Effector memory CD8-positive, alpha-beta T cell (primary cell): Measurements from ENCODE around the gene RAP1GAP2.

ENCODE experiments used
- ATAC-seq: fragments of 150-1000 bp; cut with Tn5 transposase; replicated peaks from 2 replicates; pipeline ENCODE4 v1.10.0; 2021; ENCODE audit warnings: mild to moderate bottlenecking, moderate library complexity
- DNase-seq, 3 experiments: peaks; one replicate each; pipeline ENCODE4 v3.0.0; 2021
- H3K27ac Mint-ChIP-seq, 2 donors: one replicate each; pipeline ENCODE4 v1.8.0; 2022; ENCODE audit warnings: mild to moderate bottlenecking in 2 of 2, mixed read lengths in 2 of 2, moderate library complexity in 2 of 2
- H3K27me3 Mint-ChIP-seq, 2 donors: one replicate each; pipeline ENCODE4 v1.8.0; 2022; ENCODE audit warnings: mixed read lengths in 2 of 2
- H3K36me3 Mint-ChIP-seq: one replicate; pipeline ENCODE4 v1.8.0; 2022; ENCODE audit warnings: mild to moderate bottlenecking, moderate library complexity, mixed read lengths; ENCODE audit not compliant: insufficient read depth
- H3K4me1 Mint-ChIP-seq, 2 donors: one replicate each; pipeline ENCODE4 v1.8.0; 2022; ENCODE audit warnings: low read depth in 2 of 2, mixed read lengths in 2 of 2
- H3K4me3 Mint-ChIP-seq, 2 donors: one replicate each; pipeline ENCODE4 v1.8.0; 2022; ENCODE audit warnings: mild to moderate bottlenecking in 2 of 2, mixed read lengths in 2 of 2, moderate library complexity in 2 of 2
- H3K9me3 Mint-ChIP-seq, 2 donors: one replicate each; pipeline ENCODE4 v1.8.0; 2022; ENCODE audit warnings: mixed read lengths in 2 of 2

RAP1GAP2 gene

GRCh38 chr17:3015890-3016289, 219.7 kb downstream of the RAP1GAP2 start:
- Mint-ChIP-seq H3K9me3 (no peaks in the 10 kb centered on the region), H3K4me3 (no peak overlapping the region), H3K27ac (peak overlapping the region in 1 of 2 donors; percentile 63), H3K27me3 (no peaks in the 10 kb centered on the region), H3K36me3 (peaks cover 82% of the 10 kb centered on the region), H3K4me1 (peaks cover 1 to 3% of the 10 kb centered on the region in 2 donors)
- ATAC-seq (no peak), DNase-seq (no peak)

- no peak for ATAC-seq
These were observed 221.7 kb downstream of the RAP1GAP2 start for GRCh38 chr17:3017936-3018335.

GRCh38 chr17:3019761-3020160, 223.5 kb downstream of the RAP1GAP2 start:
- Mint-ChIP-seq H3K4me1 (peaks cover 6 to 11% of the 10 kb centered on the region in 2 donors), H3K4me3 (no peak overlapping the region), H3K9me3 (peaks cover 0 to 3% of the 10 kb centered on the region in 2 donors), H3K27ac (no peak overlapping the region), H3K27me3 (no peaks in the 10 kb centered on the region), H3K36me3 (peaks cover 57% of the 10 kb centered on the region)
- DNase-seq, result no peak
- no peak for ATAC-seq

More at GRCh38 chr17:3017936-3018335, 221.7 kb downstream of the RAP1GAP2 start:
- H3K9me3 Mint-ChIP-seq, result no peaks in the 10 kb centered on the region
- peaks cover 3 to 7% of the 10 kb centered on the region in 2 donors for H3K4me1 Mint-ChIP-seq
- DNase-seq, result no peak
- H3K27ac Mint-ChIP-seq, result peak overlapping the region in 1 of 2 donors; percentile 49
- H3K27me3 Mint-ChIP-seq, result no peaks in the 10 kb centered on the region
- H3K4me3 Mint-ChIP-seq, result no peak overlapping the region
- peaks cover 75% of the 10 kb centered on the region for H3K36me3 Mint-ChIP-seq

- no peak for DNase-seq
- H3K36me3 Mint-ChIP-seq, result peaks cover 57% of the 10 kb centered on the region
These were observed 224.1 kb downstream of the RAP1GAP2 start for GRCh38 chr17:3020381-3020780.

DNA sequence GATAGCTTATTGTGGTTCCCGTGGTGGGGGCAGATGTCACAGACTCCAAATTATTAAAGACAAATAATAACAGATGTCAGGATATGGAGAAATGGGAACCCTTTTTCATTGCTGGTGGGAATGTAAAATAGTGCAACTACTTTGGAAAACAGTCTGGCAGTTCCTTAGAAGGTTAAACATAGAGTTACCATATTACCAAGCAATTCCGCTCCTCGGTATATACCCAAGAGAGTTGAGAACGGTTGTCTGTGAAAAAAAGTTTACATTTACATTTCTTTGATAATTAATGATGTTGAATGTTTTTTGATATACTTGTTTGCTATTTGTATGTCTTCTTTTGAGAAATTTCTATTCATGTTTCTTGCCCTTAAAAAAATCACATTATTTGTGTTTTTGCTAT, 226.0 kb downstream of the RAP1GAP2 start:
- no peak for ATAC-seq
- Mint-ChIP-seq H3K27ac (peak overlapping the region in 1 of 2 donors; percentile 24), H3K4me1 (peaks cover 6 to 11% of the 10 kb centered on the region in 2 donors), H3K9me3 (peaks cover 0 to 3% of the 10 kb centered on the region in 2 donors), H3K27me3 (no peaks in the 10 kb centered on the region), H3K36me3 (peaks cover 54% of the 10 kb centered on the region), H3K4me3 (no peak overlapping the region)
- no peak for DNase-seq

More at GRCh38 chr17:3020381-3020780, 224.1 kb downstream of the RAP1GAP2 start:
- H3K9me3 Mint-ChIP-seq, result peaks cover 0 to 3% of the 10 kb centered on the region in 2 donors
- H3K27me3 Mint-ChIP-seq, result no peaks in the 10 kb centered on the region
- H3K27ac Mint-ChIP-seq, result peak overlapping the region; percentile 51 to 82
- ATAC-seq, result no peak
- no peak overlapping the region for H3K4me3 Mint-ChIP-seq
- H3K4me1 Mint-ChIP-seq, result peaks cover 6 to 11% of the 10 kb centered on the region in 2 donors

DNA sequence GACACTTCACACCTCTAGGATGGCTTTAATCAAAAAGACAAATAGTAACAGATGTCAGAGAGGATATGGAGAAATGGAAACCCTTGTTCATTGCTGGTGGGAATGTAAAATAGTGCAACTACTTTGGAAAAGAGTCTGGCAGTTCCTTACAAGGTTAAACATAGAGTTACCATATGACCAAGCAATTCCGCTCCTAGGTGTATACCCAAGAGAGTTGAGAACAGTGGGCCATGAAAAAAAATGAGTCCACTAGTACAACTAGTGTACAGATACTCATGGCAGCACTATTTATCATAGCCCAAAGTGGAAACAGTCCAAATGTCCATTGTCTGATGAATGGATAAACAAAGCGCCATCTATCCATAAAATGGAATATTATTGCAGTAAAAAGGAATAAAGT, 228.1 kb downstream of the RAP1GAP2 start:
- H3K9me3 Mint-ChIP-seq, result peaks cover 0 to 3% of the 10 kb centered on the region in 2 donors
- no peaks in the 10 kb centered on the region for H3K27me3 Mint-ChIP-seq
- H3K27ac Mint-ChIP-seq, result peak overlapping the region in 1 of 2 donors; percentile 57
- peaks cover 6 to 16% of the 10 kb centered on the region in 2 donors for H3K4me1 Mint-ChIP-seq
- peaks cover 55% of the 10 kb centered on the region for H3K36me3 Mint-ChIP-seq
- no peak for DNase-seq
- H3K4me3 Mint-ChIP-seq, result no peak overlapping the region
- no peak for ATAC-seq

- H3K4me1 Mint-ChIP-seq, result peaks cover 5 to 16% of the 10 kb centered on the region in 2 donors
- H3K27ac Mint-ChIP-seq, result peak overlapping the region in 1 of 2 donors; percentile 29
- ATAC-seq, result no peak
- peaks cover 56% of the 10 kb centered on the region for H3K36me3 Mint-ChIP-seq
- DNase-seq, result no peak
- peaks cover 0 to 3% of the 10 kb centered on the region in 2 donors for H3K9me3 Mint-ChIP-seq
- no peak overlapping the region for H3K4me3 Mint-ChIP-seq
- no peaks in the 10 kb centered on the region for H3K27me3 Mint-ChIP-seq
These were observed 229.3 kb downstream of the RAP1GAP2 start for GRCh38 chr17:3025421-3026124.

GRCh38 chr17:3026125-3026855, 230.1 kb downstream of the RAP1GAP2 start:
- Mint-ChIP-seq H3K27me3 (no peaks in the 10 kb centered on the region), H3K4me3 (peak overlapping the region in 1 of 2 donors; percentile 23), H3K27ac (peak overlapping the region in 1 of 2 donors; percentile 29), H3K36me3 (peaks cover 53% of the 10 kb centered on the region), H3K9me3 (peaks cover 0 to 3% of the 10 kb centered on the region in 2 donors), H3K4me1 (peaks cover 3 to 9% of the 10 kb centered on the region in 2 donors)
- ATAC-seq (no peak), DNase-seq (no peak)

- ATAC-seq, result no peak
- Mint-ChIP-seq H3K27me3 (no peaks in the 10 kb centered on the region), H3K9me3 (peaks cover 0 to 3% of the 10 kb centered on the region in 2 donors), H3K36me3 (peaks cover 51% of the 10 kb centered on the region), H3K27ac (peak overlapping the region in 1 of 2 donors; percentile 29), H3K4me3 (no peak overlapping the region), H3K4me1 (peaks cover 3 to 9% of the 10 kb centered on the region in 2 donors)
- DNase-seq, result no peak
These were observed 230.9 kb downstream of the RAP1GAP2 start for GRCh38 chr17:3026856-3027751.

- ATAC-seq, result no peak
These were observed 231.7 kb downstream of the RAP1GAP2 start for GRCh38 chr17:3027786-3028532.

GRCh38 chr17:3029213-3029913, 233.1 kb downstream of the RAP1GAP2 start:
- no peaks in the 10 kb centered on the region for H3K27me3 Mint-ChIP-seq
- H3K4me3 Mint-ChIP-seq, result no peak overlapping the region
- no peaks in the 10 kb centered on the region for H3K9me3 Mint-ChIP-seq
- DNase-seq (no peak), ATAC-seq (no peak)
- peak overlapping the region in 1 of 2 donors; percentile 72 for H3K27ac Mint-ChIP-seq
- H3K4me1 Mint-ChIP-seq, result peaks cover 4 to 5% of the 10 kb centered on the region in 2 donors
- peaks cover 61% of the 10 kb centered on the region for H3K36me3 Mint-ChIP-seq

More at GRCh38 chr17:3027786-3028532, 231.7 kb downstream of the RAP1GAP2 start:
- Mint-ChIP-seq H3K4me3 (peak overlapping the region in 1 of 2 donors; percentile 40), H3K4me1 (peaks cover 3 to 9% of the 10 kb centered on the region in 2 donors), H3K36me3 (peaks cover 55% of the 10 kb centered on the region), H3K9me3 (peaks cover 0 to 3% of the 10 kb centered on the region in 2 donors), H3K27ac (peak overlapping the region in 1 of 2 donors; percentile 67), H3K27me3 (no peaks in the 10 kb centered on the region)
- DNase-seq, result no peak

GRCh38 chr17:3030096-3030495, 233.9 kb downstream of the RAP1GAP2 start:
- no peak for ATAC-seq
- Mint-ChIP-seq H3K9me3 (no peaks in the 10 kb centered on the region), H3K27me3 (no peaks in the 10 kb centered on the region), H3K4me3 (no peak overlapping the region), H3K36me3 (peaks cover 66% of the 10 kb centered on the region), H3K4me1 (peaks cover 4 to 5% of the 10 kb centered on the region in 2 donors), H3K27ac (no peak overlapping the region)
- no peak for DNase-seq
